ENCODE measurements around the gene RHEBL1. TPM values are rescaled to one million over a fixed set of nuclear protein-coding genes. Genes with fewer than 3 reads are reported as not detected.

The RHEBL1 gene
- total and polyA plus RNA-seq, 4 donors, result 0.29 to 1.2 (median 0.36) TPM; not detected in 1

- Histone ChIP-seq H3K9ac (ENCODE audit: low read depth in 1 of 2, low read length in 2 of 2) (no peak overlapping the region), H3K4me1 (ENCODE audit: control insufficient read depth in 4 of 4, insufficient read depth in 4 of 4, low read length in 3 of 4) (no peaks in the 10 kb centered on the region), H3K27ac (ENCODE audit: low read depth in 1 of 2, low read length in 2 of 2) (no peak overlapping the region), H3K4me3 (ENCODE audit: low read depth in 1 of 3, low read length in 3 of 3) (no peak overlapping the region), H3K9me3 (ENCODE audit: control insufficient read depth in 4 of 4, low read length in 3 of 4) (no peaks in the 10 kb centered on the region), H3K36me3 (ENCODE audit: control insufficient read depth in 4 of 4, insufficient read depth in 3 of 4, low read depth in 1 of 4, low read length in 3 of 4) (peaks cover 27 to 90% (median 51%) of the 10 kb centered on the region in 4 donors), H3K27me3 (ENCODE audit: control insufficient read depth in 4 of 4, insufficient read depth in 4 of 4, low read length in 3 of 4) (no peaks in the 10 kb centered on the region)
- no peak for DNase-seq (ENCODE audit: low spot score)
- TF ChIP-seq ATF3 (IDR thresholded peaks at IDR 0.05) (no peak), REST (IDR thresholded peaks at IDR 0.05) (no peak), RAD21 (IDR thresholded peaks at IDR 0.05) (no peak), RXRA (IDR thresholded peaks at IDR 0.05) (no peak), GABPA (IDR thresholded peaks at IDR 0.05 in 1 of 2, conservative IDR thresholded peaks at IDR 0.05 in 1 of 2) (no peak), MAX (IDR thresholded peaks at IDR 0.05) (no peak), JUND (IDR thresholded peaks at IDR 0.05) (no peak), FOXA2 (IDR thresholded peaks at IDR 0.05) (no peak), FOXA1 (IDR thresholded peaks at IDR 0.05) (no peak), HNF4G (IDR thresholded peaks at IDR 0.05) (no peak), EGR1 (IDR thresholded peaks at IDR 0.05; ENCODE audit: low read depth in 2 of 2) (no peak), YY1 (IDR thresholded peaks at IDR 0.05) (no peak), TAF1 (conservative IDR thresholded peaks at IDR 0.05) (no peak), SP1 (IDR thresholded peaks at IDR 0.05) (no peak), HNF4A (conservative IDR thresholded peaks at IDR 0.05) (no peak), CTCF (IDR thresholded peaks at IDR 0.05; ENCODE audit: low read depth, low read length, missing input control) (no peak), NR2F2 (IDR thresholded peaks at IDR 0.05) (no peak), ZBTB33 (IDR thresholded peaks at IDR 0.05) (no peak)
- 97% methylated on average over 4 of the region's 4 CpGs for WGBS
Measured at GRCh38 chr12:49036029-49036428, 33.8 kb downstream of the RHEBL1 start.
